H9 (cell line): ENCODE results near the gene ENKD1. TPM values are rescaled to one million over a fixed set of nuclear protein-coding genes. Genes with fewer than 3 reads are reported as not detected.
A peak's percentile ranks its signal among the peaks of the same experiment; 100 is the strongest.

Experiments
- DNase-seq: peaks from one replicate; pipeline ENCODE4 v3.0.0-alpha.2; 2017
- H2AFZ ChIP-seq: one replicate; pipeline ENCODE4 v1.6.1; 2013; ENCODE audit warnings: mild to moderate bottlenecking, low read length, control low read depth, moderate library complexity
- H2AK5ac ChIP-seq: 2 replicates; pipeline ENCODE4 v1.6.1; 2013; ENCODE audit warnings: low read length, control low read depth, mixed read lengths; ENCODE audit not compliant: insufficient read length
- H2BK120ac ChIP-seq: one replicate; pipeline ENCODE4 v1.6.1; 2013; ENCODE audit warnings: low read depth, mild to moderate bottlenecking, low read length, control low read depth, inconsistent platforms; ENCODE audit not compliant: poor library complexity, severe bottlenecking
- H2BK12ac ChIP-seq: 2 replicates; pipeline ENCODE4 v1.6.1; 2013; ENCODE audit warnings: low read length, control low read depth, mixed read lengths, low read depth; ENCODE audit not compliant: insufficient read length
- H2BK15ac ChIP-seq: 2 replicates; pipeline ENCODE4 v1.6.1; 2013; ENCODE audit warnings: low read depth, low read length, control low read depth
- H2BK20ac ChIP-seq: one replicate; pipeline ENCODE4 v1.6.1; 2013; ENCODE audit warnings: low read depth, mild to moderate bottlenecking, low read length, control low read depth, inconsistent platforms; ENCODE audit not compliant: poor library complexity, severe bottlenecking
- H2BK5ac ChIP-seq: 2 replicates; pipeline ENCODE4 v1.6.1; 2013; ENCODE audit warnings: low read length, control low read depth, mixed read lengths; ENCODE audit not compliant: insufficient read length
- H3K14ac ChIP-seq: 2 replicates; pipeline ENCODE4 v1.6.1; 2013; ENCODE audit warnings: low read length, control low read depth; ENCODE audit not compliant: insufficient read depth
- H3K18ac ChIP-seq: 2 replicates; pipeline ENCODE4 v1.6.1; 2013; ENCODE audit warnings: low read depth, mild to moderate bottlenecking, mixed read lengths, low read length, control low read depth; ENCODE audit not compliant: insufficient read length
- H3K23ac ChIP-seq: 2 replicates; pipeline ENCODE4 v1.6.1; 2013; ENCODE audit warnings: low read length, control low read depth, mixed read lengths, low read depth; ENCODE audit not compliant: insufficient read length
- H3K23me2 ChIP-seq: 2 replicates; pipeline ENCODE4 v1.6.1; 2013; ENCODE audit warnings: low read depth, mild to moderate bottlenecking, mixed read lengths, low read length, control low read depth; ENCODE audit not compliant: insufficient read length, poor library complexity, severe bottlenecking
- H3K27ac ChIP-seq: 2 replicates; pipeline ENCODE4 v1.5.1; 2013; ENCODE audit warnings: low read length, control low read depth, mixed read lengths, low read depth; ENCODE audit not compliant: insufficient read length
- H3K27me3 ChIP-seq: 2 replicates; pipeline ENCODE4 v1.6.1; 2013; ENCODE audit warnings: low read length, control low read depth, inconsistent platforms; ENCODE audit not compliant: insufficient read depth
- H3K4ac ChIP-seq: 2 replicates; pipeline ENCODE4 v1.6.1; 2013; ENCODE audit warnings: low read depth, mild to moderate bottlenecking, control low read depth, inconsistent platforms, low read length, moderate library complexity
- H3K4me1 ChIP-seq: 2 replicates; pipeline ENCODE4 v1.6.1; 2013; ENCODE audit warnings: low read length, control low read depth, inconsistent platforms; ENCODE audit not compliant: insufficient read depth
- H3K4me2 ChIP-seq: 2 replicates; pipeline ENCODE4 v1.6.1; 2013; ENCODE audit warnings: low read length, control low read depth, mixed read lengths; ENCODE audit not compliant: insufficient read length, insufficient read depth
- H3K56ac ChIP-seq: 2 replicates; pipeline ENCODE4 v1.6.1; 2013; ENCODE audit warnings: low read depth, mild to moderate bottlenecking, mixed read lengths, low read length, control low read depth; ENCODE audit not compliant: insufficient read length
- H3K79me1 ChIP-seq: 2 replicates; pipeline ENCODE4 v1.6.1; 2013; ENCODE audit warnings: low read depth, mild to moderate bottlenecking, moderate library complexity, low read length, control low read depth, inconsistent platforms; ENCODE audit not compliant: insufficient read depth, poor library complexity, severe bottlenecking
- H3K79me2 ChIP-seq: 2 replicates; pipeline ENCODE4 v1.6.1; 2013; ENCODE audit warnings: low read length, control low read depth, inconsistent platforms; ENCODE audit not compliant: insufficient read depth
- H3K9ac ChIP-seq: 2 replicates; pipeline ENCODE4 v1.6.1; 2013; ENCODE audit warnings: low read length, control low read depth, mixed read lengths; ENCODE audit not compliant: insufficient read length; ENCODE audit errors: extremely low read depth
- H3K9me3 ChIP-seq: one replicate; pipeline ENCODE4 v1.6.1; 2013; ENCODE audit warnings: low read depth, low read length, inconsistent platforms; ENCODE audit not compliant: control insufficient read depth
- H3T11ph ChIP-seq: one replicate; pipeline ENCODE4 v1.6.1; 2013; ENCODE audit warnings: mild to moderate bottlenecking, low read length, control low read depth, inconsistent platforms
- H4K20me1 ChIP-seq: one replicate; pipeline ENCODE4 v1.6.1; 2013; ENCODE audit not compliant: control insufficient read depth, insufficient read length, insufficient read depth
- H4K5ac ChIP-seq: 2 replicates; pipeline ENCODE4 v1.6.1; 2013; ENCODE audit warnings: low read depth, mild to moderate bottlenecking, mixed read lengths, low read length, control low read depth; ENCODE audit not compliant: insufficient read length
- H4K8ac ChIP-seq: replicated peaks from 2 replicates; pipeline ENCODE4 v1.6.1; 2013; ENCODE audit warnings: low read length, control low read depth, mixed read lengths, low read depth; ENCODE audit not compliant: insufficient read length
- H4K91ac ChIP-seq: 2 replicates; pipeline ENCODE4 v1.6.1; 2013; ENCODE audit warnings: low read depth, mild to moderate bottlenecking, moderate library complexity, mixed read lengths, low read length, control low read depth; ENCODE audit not compliant: insufficient read length
- H3K27ac Mint-ChIP-seq, 3 experiments: 2 replicates in 2 of 3; 3 replicates in 1 of 3; pipeline ENCODE4 v1.8.0; 2020 to 2021; ENCODE audit warnings: mixed read lengths in 3 of 3, mild to moderate bottlenecking in 1 of 3, moderate library complexity in 1 of 3
- H3K27me3 Mint-ChIP-seq: 2 replicates; pipeline ENCODE4 v1.8.0; 2021; ENCODE audit warnings: low read depth, mild to moderate bottlenecking, moderate library complexity, mixed read lengths
- H3K36me3 Mint-ChIP-seq, 3 experiments: 2 replicates in 2 of 3; 3 replicates in 1 of 3; pipeline ENCODE4 v1.8.0; 2020 to 2021; ENCODE audit warnings: low read depth in 3 of 3, mixed read lengths in 3 of 3; ENCODE audit not compliant: insufficient read depth in 1 of 3
- H3K4me1 Mint-ChIP-seq, 2 experiments: 2 replicates each; pipeline ENCODE4 v1.8.0; 2020; ENCODE audit warnings: mixed read lengths in 2 of 2
- H3K4me3 Mint-ChIP-seq, 2 experiments: 2 replicates in 1 of 2; 3 replicates in 1 of 2; pipeline ENCODE4 v1.8.0; 2020 to 2021; ENCODE audit warnings: mild to moderate bottlenecking in 2 of 2, mixed read lengths in 2 of 2, moderate library complexity in 1 of 2
- H3K9me3 Mint-ChIP-seq, 2 experiments: 2 replicates in 1 of 2; 3 replicates in 1 of 2; pipeline ENCODE4 v1.8.0; 2020; ENCODE audit warnings: mild to moderate bottlenecking in 2 of 2, mixed read lengths in 2 of 2, moderate library complexity in 1 of 2
- WGBS: extraction: QIAGEN DNeasy Blood & Tissue Kit; methylation state at CpG from one replicate; pipeline ENCODE4 v1.1.7; 2013; ENCODE audit warnings: missing lambda C conversion rate, low lambda C conversion rate, mixed read lengths; ENCODE audit not compliant: insufficient read length; ENCODE audit errors: extremely low coverage; 5-methylcytosine and 5-hydroxymethylcytosine counted together
- total RNA-seq: library from RNA; stranded (reverse); gene quantifications from 2 replicates; pipeline ENCODE4 v1.2.1, GENCODE V29; 2021
- TF ChIP-seq, protein P1 (sequence below): fragments of 200-600 bp; sonication (generic); conservative IDR thresholded peaks from 3 replicates; pipeline ENCODE4 v1.8.0; 2021; ENCODE audit warnings: antibody characterized with exemption, mild to moderate bottlenecking

Gene ENKD1
- total RNA-seq, 1 experiment from 2014 or later: 9.5 TPM

DNA sequence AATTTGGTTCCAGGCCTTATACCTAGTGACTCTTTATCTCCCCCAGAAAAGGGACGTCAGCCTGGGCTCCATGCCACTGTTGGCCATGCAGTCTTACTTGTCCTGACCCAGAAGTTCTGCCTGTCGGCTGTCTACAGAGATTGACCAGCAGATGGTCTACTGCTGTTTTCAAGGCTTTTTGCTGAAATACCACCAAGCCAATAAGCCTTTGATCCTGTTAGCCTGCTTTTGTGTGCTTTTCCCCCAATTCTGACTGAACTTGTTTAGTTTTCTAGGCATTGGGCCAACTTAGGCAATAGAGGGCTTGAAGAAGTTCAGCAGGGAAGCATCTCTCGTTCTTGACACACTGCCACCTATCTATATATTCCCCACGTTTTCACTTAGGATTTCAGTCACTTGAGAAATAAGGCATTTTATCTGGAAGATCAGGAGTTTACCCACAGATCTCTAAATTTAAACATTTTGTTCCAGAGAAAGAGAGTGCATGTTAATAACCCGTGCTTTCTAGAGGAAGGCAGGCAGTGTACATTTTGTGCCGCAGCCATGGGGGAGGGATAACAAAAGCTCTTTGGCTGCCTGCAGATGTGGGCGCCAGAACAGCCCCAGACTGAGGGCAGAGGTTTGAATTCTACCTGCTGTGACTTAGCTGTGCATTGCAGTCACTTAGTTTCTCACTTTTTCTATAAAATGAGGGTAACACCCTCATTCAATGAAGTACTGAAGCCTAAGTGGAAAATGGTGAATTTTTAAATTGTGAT is 34.0 kb downstream of the ENKD1 start:
- Histone ChIP-seq H3K4me2 (no peak overlapping the region), H3K9me3 (no peaks in the 10 kb centered on the region), H2AK5ac (no peak overlapping the region), H2BK120ac (no peak overlapping the region), H4K91ac (no peak overlapping the region), H4K20me1 (no peaks in the 10 kb centered on the region), H3K4ac (no peak overlapping the region), H4K8ac (no peak overlapping the region), H2BK5ac (no peak overlapping the region), H3K79me1 (no peaks in the 10 kb centered on the region), H3K27ac (no peak overlapping the region), H3K56ac (no peak overlapping the region), H3T11ph (no peak overlapping the region), H3K14ac (no peak overlapping the region), H2AFZ (no peak overlapping the region), H3K4me1 (no peaks in the 10 kb centered on the region), H3K23me2 (no peaks in the 10 kb centered on the region), H3K18ac (no peak overlapping the region), H2BK20ac (no peak overlapping the region), H3K23ac (no peak overlapping the region), H3K79me2 (no peaks in the 10 kb centered on the region), H2BK15ac (no peak overlapping the region), H4K5ac (no peak overlapping the region), H3K9ac (no peak overlapping the region), H3K27me3 (no peaks in the 10 kb centered on the region), H2BK12ac (no peak overlapping the region)
- no CpG with 5 or more reads among the region's 7 CpGs for WGBS
- Mint-ChIP-seq H3K4me1 (no peaks in the 10 kb centered on the region), H3K9me3 (no peaks in the 10 kb centered on the region), H3K4me3 (no peak overlapping the region), H3K36me3 (peaks cover 33 to 81% (median 61%) of the 10 kb centered on the region in 3 experiments), H3K27me3 (peaks cover 1% of the 10 kb centered on the region; the same call in 1 of the 2 replicates), H3K27ac (peak overlapping the region in 1 of 3 experiments; percentile 61; a peak in 1 of 7 replicates)
- TF ChIP-seq, protein P1, sequence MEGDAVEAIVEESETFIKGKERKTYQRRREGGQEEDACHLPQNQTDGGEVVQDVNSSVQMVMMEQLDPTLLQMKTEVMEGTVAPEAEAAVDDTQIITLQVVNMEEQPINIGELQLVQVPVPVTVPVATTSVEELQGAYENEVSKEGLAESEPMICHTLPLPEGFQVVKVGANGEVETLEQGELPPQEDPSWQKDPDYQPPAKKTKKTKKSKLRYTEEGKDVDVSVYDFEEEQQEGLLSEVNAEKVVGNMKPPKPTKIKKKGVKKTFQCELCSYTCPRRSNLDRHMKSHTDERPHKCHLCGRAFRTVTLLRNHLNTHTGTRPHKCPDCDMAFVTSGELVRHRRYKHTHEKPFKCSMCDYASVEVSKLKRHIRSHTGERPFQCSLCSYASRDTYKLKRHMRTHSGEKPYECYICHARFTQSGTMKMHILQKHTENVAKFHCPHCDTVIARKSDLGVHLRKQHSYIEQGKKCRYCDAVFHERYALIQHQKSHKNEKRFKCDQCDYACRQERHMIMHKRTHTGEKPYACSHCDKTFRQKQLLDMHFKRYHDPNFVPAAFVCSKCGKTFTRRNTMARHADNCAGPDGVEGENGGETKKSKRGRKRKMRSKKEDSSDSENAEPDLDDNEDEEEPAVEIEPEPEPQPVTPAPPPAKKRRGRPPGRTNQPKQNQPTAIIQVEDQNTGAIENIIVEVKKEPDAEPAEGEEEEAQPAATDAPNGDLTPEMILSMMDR: no peak
- DNase-seq: no peak
